ENCODE results near the gene ZDHHC19.
"Not testable (repeated sequence)": the region's sequence is repeated elsewhere in the genome, so short reads cannot be mapped to it uniquely, and the experiment has no call there.

- TF ChIP-seq, protein P1, sequence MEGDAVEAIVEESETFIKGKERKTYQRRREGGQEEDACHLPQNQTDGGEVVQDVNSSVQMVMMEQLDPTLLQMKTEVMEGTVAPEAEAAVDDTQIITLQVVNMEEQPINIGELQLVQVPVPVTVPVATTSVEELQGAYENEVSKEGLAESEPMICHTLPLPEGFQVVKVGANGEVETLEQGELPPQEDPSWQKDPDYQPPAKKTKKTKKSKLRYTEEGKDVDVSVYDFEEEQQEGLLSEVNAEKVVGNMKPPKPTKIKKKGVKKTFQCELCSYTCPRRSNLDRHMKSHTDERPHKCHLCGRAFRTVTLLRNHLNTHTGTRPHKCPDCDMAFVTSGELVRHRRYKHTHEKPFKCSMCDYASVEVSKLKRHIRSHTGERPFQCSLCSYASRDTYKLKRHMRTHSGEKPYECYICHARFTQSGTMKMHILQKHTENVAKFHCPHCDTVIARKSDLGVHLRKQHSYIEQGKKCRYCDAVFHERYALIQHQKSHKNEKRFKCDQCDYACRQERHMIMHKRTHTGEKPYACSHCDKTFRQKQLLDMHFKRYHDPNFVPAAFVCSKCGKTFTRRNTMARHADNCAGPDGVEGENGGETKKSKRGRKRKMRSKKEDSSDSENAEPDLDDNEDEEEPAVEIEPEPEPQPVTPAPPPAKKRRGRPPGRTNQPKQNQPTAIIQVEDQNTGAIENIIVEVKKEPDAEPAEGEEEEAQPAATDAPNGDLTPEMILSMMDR (IDR thresholded peaks at IDR 0.05) = not testable (repeated sequence)
- not testable (repeated sequence) for TF ChIP-seq POLR2A, POLR2AphosphoS5, EP300 (IDR thresholded peaks at IDR 0.05)
Measured at GRCh38 chr3:196165006-196165575, 46.1 kb downstream of the ZDHHC19 start.
